ENCODE data around the gene HCN2.

DNA sequence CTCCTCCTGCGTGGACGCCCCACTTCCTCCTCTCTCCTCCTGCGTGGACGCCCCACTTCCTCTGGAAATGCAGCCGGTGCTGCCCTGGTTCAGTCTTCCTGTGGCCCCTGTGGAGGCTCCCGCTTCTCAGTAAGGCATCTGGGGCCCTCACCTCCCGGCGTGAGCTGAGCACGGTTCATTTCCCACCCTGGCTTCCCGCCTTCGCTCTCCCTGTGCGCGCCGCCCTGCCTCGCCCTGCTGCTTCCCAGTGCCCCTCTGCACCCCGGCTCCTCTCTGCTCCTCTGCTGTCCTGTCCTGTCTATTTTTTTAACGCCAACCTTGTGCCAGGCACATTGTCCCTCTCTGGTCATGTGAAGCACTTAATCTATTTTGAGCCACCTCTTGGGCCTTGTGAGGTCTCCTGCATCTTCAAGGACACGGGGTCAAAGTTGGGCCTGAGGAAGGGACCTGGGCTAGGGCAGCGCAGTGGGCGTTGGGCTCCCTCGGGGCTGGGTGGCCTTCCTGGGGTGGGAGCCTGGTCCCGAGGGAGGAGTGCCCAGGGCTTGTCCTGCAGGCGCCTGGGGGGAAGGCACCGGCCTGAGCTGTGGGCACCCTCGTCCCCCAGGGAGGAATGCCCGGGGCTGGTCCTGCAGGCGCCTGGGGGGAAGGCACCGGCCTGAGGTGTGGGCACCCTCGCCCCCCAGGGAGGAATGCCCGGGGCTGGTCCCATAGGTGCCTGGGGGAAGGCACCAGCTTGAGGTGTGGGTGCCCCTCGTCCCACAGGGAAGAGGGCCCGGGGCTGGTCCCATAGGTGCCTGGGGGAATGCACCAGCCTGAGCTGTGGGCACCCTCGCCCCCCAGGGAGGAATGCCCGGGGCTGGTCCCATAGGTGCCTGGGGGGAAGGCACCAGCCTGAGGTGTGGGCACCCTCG, 13.0 kb downstream of the HCN2 start:
- TF ChIP-seq, protein P1, sequence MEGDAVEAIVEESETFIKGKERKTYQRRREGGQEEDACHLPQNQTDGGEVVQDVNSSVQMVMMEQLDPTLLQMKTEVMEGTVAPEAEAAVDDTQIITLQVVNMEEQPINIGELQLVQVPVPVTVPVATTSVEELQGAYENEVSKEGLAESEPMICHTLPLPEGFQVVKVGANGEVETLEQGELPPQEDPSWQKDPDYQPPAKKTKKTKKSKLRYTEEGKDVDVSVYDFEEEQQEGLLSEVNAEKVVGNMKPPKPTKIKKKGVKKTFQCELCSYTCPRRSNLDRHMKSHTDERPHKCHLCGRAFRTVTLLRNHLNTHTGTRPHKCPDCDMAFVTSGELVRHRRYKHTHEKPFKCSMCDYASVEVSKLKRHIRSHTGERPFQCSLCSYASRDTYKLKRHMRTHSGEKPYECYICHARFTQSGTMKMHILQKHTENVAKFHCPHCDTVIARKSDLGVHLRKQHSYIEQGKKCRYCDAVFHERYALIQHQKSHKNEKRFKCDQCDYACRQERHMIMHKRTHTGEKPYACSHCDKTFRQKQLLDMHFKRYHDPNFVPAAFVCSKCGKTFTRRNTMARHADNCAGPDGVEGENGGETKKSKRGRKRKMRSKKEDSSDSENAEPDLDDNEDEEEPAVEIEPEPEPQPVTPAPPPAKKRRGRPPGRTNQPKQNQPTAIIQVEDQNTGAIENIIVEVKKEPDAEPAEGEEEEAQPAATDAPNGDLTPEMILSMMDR (IDR thresholded peaks at IDR 0.05), result no peak
- TF ChIP-seq POLR2AphosphoS5 (IDR thresholded peaks at IDR 0.05), result no peak

Measured in upper lobe of left lung (tissue), 4 donors.